SU-DHL-6 (cell line): Measurements from ENCODE around the gene BMPR1B.

Experiments
- EZH2phosphoT487 ChIP-seq: fragments of 200-600 bp; sonication (generic), shearing (Covaris generic); conservative IDR thresholded peaks from 2 replicates; pipeline ENCODE4 v1.6.1; 2018; ENCODE audit warnings: mild to moderate bottlenecking, antibody characterized with exemption, low read length, moderate library complexity, mixed read lengths
- TF ChIP-seq, protein P1 (sequence below): fragments of 200-600 bp; sonication (generic); IDR thresholded peaks from one replicate; pipeline ENCODE4 v1.5.1; 2017; ENCODE audit warnings: antibody characterized with exemption, mild to moderate bottlenecking, low read length, moderate library complexity; ENCODE audit not compliant: insufficient read depth, poor library complexity, severe bottlenecking

DNA sequence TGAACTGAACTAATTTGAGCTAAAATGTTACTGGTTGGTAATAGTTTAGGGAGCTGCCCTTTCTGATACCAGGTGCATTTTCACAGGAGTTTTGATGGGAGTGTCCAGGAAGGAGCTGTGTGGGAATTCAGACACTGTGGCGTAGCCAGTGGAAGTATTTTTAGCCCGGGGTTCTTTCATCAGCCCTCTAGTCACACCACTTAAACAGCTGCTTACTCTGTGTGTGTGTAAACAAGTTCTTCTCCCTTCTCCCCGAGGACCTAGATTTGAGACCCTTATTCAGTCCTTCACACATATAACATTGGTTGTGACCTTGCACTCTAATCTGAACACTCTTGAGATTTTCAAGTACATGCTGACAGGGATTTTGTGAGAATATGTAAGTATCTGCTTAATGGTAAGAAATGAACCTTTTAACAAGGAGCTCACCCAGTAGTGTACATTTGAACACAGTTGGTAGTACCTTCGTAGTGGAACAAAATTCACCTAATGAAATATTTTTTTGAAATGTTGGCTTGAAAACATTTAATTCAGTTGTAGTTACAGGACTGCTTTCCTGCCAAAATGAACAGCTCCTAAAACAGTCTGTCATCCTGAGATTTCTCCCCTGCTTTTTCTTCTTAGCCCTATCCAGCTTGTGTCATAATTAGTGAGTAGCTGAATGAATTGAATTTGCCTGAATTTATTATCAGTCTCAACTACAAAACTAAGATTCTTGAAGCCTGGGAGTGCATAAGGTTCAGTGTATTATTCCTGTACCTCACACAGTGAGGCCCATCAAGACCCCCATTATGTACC lies 61.8 kb downstream of the BMPR1B start:
- TF ChIP-seq, protein P1, sequence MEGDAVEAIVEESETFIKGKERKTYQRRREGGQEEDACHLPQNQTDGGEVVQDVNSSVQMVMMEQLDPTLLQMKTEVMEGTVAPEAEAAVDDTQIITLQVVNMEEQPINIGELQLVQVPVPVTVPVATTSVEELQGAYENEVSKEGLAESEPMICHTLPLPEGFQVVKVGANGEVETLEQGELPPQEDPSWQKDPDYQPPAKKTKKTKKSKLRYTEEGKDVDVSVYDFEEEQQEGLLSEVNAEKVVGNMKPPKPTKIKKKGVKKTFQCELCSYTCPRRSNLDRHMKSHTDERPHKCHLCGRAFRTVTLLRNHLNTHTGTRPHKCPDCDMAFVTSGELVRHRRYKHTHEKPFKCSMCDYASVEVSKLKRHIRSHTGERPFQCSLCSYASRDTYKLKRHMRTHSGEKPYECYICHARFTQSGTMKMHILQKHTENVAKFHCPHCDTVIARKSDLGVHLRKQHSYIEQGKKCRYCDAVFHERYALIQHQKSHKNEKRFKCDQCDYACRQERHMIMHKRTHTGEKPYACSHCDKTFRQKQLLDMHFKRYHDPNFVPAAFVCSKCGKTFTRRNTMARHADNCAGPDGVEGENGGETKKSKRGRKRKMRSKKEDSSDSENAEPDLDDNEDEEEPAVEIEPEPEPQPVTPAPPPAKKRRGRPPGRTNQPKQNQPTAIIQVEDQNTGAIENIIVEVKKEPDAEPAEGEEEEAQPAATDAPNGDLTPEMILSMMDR, result no peak
- TF ChIP-seq EZH2phosphoT487, result no peak
